AG10803 (cell line): ENCODE results near the gene PTRH2.

Experiments
- DNase-seq: peaks from one replicate; pipeline ENCODE4 v3.0.0; 2010; ENCODE audit warnings: low read depth
- H3K4me3 ChIP-seq: 2 replicates; pipeline ENCODE4 v1.5.1; 2011; ENCODE audit warnings: mild to moderate bottlenecking, low read length, control low read depth
- TF ChIP-seq, protein P1 (sequence below): conservative IDR thresholded peaks from 2 replicates; pipeline ENCODE4 v1.5.1; 2011; ENCODE audit warnings: mild to moderate bottlenecking, low read length, control low read depth, inconsistent platforms

Gene PTRH2

DNA sequence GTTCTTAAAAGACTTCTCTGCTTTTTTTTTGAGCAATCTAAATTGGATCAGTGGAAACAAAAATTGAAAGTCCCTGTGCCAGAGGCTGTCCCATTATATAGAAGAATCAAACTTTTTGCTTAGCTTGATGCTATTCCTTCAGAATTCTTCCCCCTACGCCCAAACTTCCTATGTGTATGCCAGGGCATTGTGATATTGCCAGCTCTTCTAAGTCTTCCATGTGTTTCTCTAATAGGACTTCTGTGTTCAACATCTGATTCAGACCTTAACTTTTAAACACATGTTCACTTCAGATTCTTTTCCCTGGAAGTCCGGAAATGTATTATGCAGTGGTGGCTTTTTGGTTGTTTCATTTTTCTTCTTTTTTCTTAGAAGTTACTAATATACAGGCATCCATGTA is 18.7 kb downstream of the PTRH2 start:
- peak; percentile 33 for DNase-seq
- TF ChIP-seq, protein P1, sequence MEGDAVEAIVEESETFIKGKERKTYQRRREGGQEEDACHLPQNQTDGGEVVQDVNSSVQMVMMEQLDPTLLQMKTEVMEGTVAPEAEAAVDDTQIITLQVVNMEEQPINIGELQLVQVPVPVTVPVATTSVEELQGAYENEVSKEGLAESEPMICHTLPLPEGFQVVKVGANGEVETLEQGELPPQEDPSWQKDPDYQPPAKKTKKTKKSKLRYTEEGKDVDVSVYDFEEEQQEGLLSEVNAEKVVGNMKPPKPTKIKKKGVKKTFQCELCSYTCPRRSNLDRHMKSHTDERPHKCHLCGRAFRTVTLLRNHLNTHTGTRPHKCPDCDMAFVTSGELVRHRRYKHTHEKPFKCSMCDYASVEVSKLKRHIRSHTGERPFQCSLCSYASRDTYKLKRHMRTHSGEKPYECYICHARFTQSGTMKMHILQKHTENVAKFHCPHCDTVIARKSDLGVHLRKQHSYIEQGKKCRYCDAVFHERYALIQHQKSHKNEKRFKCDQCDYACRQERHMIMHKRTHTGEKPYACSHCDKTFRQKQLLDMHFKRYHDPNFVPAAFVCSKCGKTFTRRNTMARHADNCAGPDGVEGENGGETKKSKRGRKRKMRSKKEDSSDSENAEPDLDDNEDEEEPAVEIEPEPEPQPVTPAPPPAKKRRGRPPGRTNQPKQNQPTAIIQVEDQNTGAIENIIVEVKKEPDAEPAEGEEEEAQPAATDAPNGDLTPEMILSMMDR: no peak
- H3K4me3 ChIP-seq: no peak overlapping the region

DNA sequence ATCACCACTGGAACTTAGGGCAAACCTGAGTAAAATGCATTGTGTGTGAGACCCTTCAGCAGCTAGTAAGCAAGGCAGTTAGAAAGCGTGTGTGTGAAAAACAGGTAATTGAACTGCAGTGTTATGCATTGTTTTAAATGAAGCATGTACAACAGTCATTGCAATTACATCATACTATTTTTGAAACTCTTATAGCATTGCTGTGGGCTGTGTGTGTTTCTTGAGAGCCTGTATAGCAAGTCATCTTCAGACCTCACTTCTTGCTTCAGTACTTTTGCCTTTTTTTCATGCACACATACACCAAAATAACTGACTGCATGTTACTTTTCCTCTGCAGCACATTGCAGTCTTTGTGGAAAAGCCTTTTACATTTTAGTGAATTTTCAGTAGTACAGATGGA is 19.2 kb downstream of the PTRH2 start:
- H3K4me3 ChIP-seq: no peak overlapping the region
- DNase-seq: peak; percentile 38
- TF ChIP-seq, protein P1: no peak

DNA sequence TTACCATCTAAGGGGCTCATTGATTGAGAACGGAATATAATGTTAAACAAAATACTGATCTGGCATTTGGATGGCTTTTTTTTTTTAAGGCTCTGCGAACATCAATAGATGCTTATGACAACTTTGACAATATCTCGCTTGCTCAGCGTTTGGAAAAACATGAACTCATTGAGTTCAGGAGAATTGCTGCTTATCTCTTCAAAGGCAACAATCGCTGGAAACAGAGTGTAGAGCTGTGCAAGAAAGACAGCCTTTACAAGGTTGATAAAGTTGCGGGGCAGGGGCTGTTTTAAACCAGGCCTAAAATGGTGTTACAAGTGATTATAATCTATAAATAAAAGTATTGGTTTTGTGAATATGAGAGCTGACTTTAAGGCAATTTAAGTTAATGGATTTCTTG is 22.3 kb downstream of the PTRH2 start:
- TF ChIP-seq, protein P1: no peak
- H3K4me3 ChIP-seq: no peak overlapping the region
- DNase-seq: no peak

- no peak overlapping the region for H3K4me3 ChIP-seq
- TF ChIP-seq, protein P1: no peak
- no peak for DNase-seq
Measured at GRCh38 chr17:59683283-59683682, 23.9 kb downstream of the PTRH2 start.

- TF ChIP-seq, protein P1: no peak
- DNase-seq: peak; percentile 61
- H3K4me3 ChIP-seq: no peak overlapping the region
Measured at GRCh38 chr17:59680314-59680713, 26.9 kb downstream of the PTRH2 start.

GRCh38 chr17:59678918-59679317 is 28.3 kb downstream of the PTRH2 start:
- no peak for DNase-seq
- TF ChIP-seq, protein P1: no peak
- no peak overlapping the region for H3K4me3 ChIP-seq

- DNase-seq: peak; percentile 54
- TF ChIP-seq, protein P1: no peak
- H3K4me3 ChIP-seq: no peak overlapping the region
Measured at GRCh38 chr17:59676716-59677115, 30.5 kb downstream of the PTRH2 start.
